Measurements from ENCODE around the gene PDE8A. TPM values are rescaled to one million over a fixed set of nuclear protein-coding genes. Genes with fewer than 3 reads are reported as not detected.
"Not testable (repeated sequence)": the region's sequence is repeated elsewhere in the genome, so short reads cannot be mapped to it uniquely, and the experiment has no call there.

PDE8A gene
- total RNA-seq, 2 donors from 2014 or later, result 29.3 to 53.5 TPM

- no peak for ATAC-seq
- no peak for DNase-seq (ENCODE audit: low spot score in 2 of 2)
- Mint-ChIP-seq H3K27ac (no peak overlapping the region), H3K36me3 (no peaks in the 10 kb centered on the region), H3K9me3 (no peaks in the 10 kb centered on the region)
Observed at GRCh38 chr15:85000937-85001336, 19.3 kb downstream of the PDE8A start.

GRCh38 chr15:85002517-85002916, 20.9 kb downstream of the PDE8A start:
- peak in 1 of 2 donors; percentile 39 for ATAC-seq

GRCh38 chr15:85003593-85004312, 22.1 kb downstream of the PDE8A start:
- Mint-ChIP-seq H3K27ac (no peak overlapping the region), H3K36me3 (no peaks in the 10 kb centered on the region), H3K9me3 (no peaks in the 10 kb centered on the region)
- ATAC-seq, result no peak
- DNase-seq (ENCODE audit: low spot score in 2 of 2), result no peak

More at GRCh38 chr15:85002517-85002916, 20.9 kb downstream of the PDE8A start:
- no peak overlapping the region for H3K27ac Mint-ChIP-seq
- DNase-seq (ENCODE audit: low spot score in 2 of 2), result no peak
- no peaks in the 10 kb centered on the region for H3K9me3 Mint-ChIP-seq
- no peaks in the 10 kb centered on the region for H3K36me3 Mint-ChIP-seq

- Mint-ChIP-seq H3K27ac (no peak overlapping the region), H3K9me3 (no peaks in the 10 kb centered on the region), H3K36me3 (no peaks in the 10 kb centered on the region)
- no peak for ATAC-seq
- no peak for DNase-seq (ENCODE audit: low spot score in 2 of 2)
Observed at GRCh38 chr15:85004550-85004949, 22.9 kb downstream of the PDE8A start.

GRCh38 chr15:85005319-85005718, 23.7 kb downstream of the PDE8A start:
- Mint-ChIP-seq H3K27ac (no peak overlapping the region), H3K36me3 (no peaks in the 10 kb centered on the region), H3K9me3 (no peaks in the 10 kb centered on the region)
- ATAC-seq (no peak), DNase-seq (ENCODE audit: low spot score in 2 of 2) (no peak)

GRCh38 chr15:85005746-85006145, 24.1 kb downstream of the PDE8A start:
- H3K9me3 Mint-ChIP-seq, result no peaks in the 10 kb centered on the region
- peaks cover under 1% of the 10 kb centered on the region in 2 donors for H3K36me3 Mint-ChIP-seq
- no peak for DNase-seq (ENCODE audit: low spot score in 2 of 2)
- ATAC-seq, result no peak
- H3K27ac Mint-ChIP-seq, result no peak overlapping the region

- H3K9me3 Mint-ChIP-seq, result peaks cover 3 to 4% of the 10 kb centered on the region in 2 donors
Observed at GRCh38 chr15:85006201-85006600, 24.5 kb downstream of the PDE8A start.

GRCh38 chr15:85006655-85007054, 25.0 kb downstream of the PDE8A start:
- H3K36me3 Mint-ChIP-seq, result peaks cover 6% of the 10 kb centered on the region in 2 donors
- ATAC-seq (no peak), DNase-seq (ENCODE audit: low spot score in 2 of 2) (no peak)
- no peak overlapping the region for H3K27ac Mint-ChIP-seq
- peaks cover 3 to 4% of the 10 kb centered on the region in 2 donors for H3K9me3 Mint-ChIP-seq

More at GRCh38 chr15:85006201-85006600, 24.5 kb downstream of the PDE8A start:
- peaks cover 5% of the 10 kb centered on the region in 2 donors for H3K36me3 Mint-ChIP-seq
- H3K27ac Mint-ChIP-seq, result no peak overlapping the region
- ATAC-seq, result no peak
- DNase-seq (ENCODE audit: low spot score in 2 of 2), result no peak

GRCh38 chr15:85007137-85007536, 25.5 kb downstream of the PDE8A start:
- no peak for DNase-seq (ENCODE audit: low spot score in 2 of 2)
- H3K9me3 Mint-ChIP-seq, result peaks cover 3 to 4% of the 10 kb centered on the region in 2 donors
- no peak for ATAC-seq
- no peak overlapping the region for H3K27ac Mint-ChIP-seq
- peaks cover 6% of the 10 kb centered on the region in 2 donors for H3K36me3 Mint-ChIP-seq

- Mint-ChIP-seq H3K27ac (no peak overlapping the region), H3K9me3 (peaks cover 3 to 4% of the 10 kb centered on the region in 2 donors), H3K36me3 (peaks cover 6% of the 10 kb centered on the region in 2 donors)
- no peak for DNase-seq (ENCODE audit: low spot score in 2 of 2)
- no peak for ATAC-seq
Observed at GRCh38 chr15:85007741-85008397, 26.2 kb downstream of the PDE8A start.

GRCh38 chr15:85008474-85009260, 27.0 kb downstream of the PDE8A start:
- DNase-seq (ENCODE audit: low spot score in 2 of 2) (no peak), ATAC-seq (no peak)
- Mint-ChIP-seq H3K9me3 (peaks cover 3 to 4% of the 10 kb centered on the region in 2 donors), H3K36me3 (peaks cover 6% of the 10 kb centered on the region in 2 donors), H3K27ac (peak overlapping the region; percentile 20 to 73)

- DNase-seq (ENCODE audit: low spot score in 2 of 2) (no peak), ATAC-seq (no peak)
- no peak overlapping the region for H3K27ac Mint-ChIP-seq
- H3K9me3 Mint-ChIP-seq, result peaks cover 3 to 4% of the 10 kb centered on the region in 2 donors
- peaks cover 6% of the 10 kb centered on the region in 2 donors for H3K36me3 Mint-ChIP-seq
Observed at GRCh38 chr15:85009435-85009834, 27.8 kb downstream of the PDE8A start.

- no peak for ATAC-seq
- peaks cover 3 to 4% of the 10 kb centered on the region in 2 donors for H3K9me3 Mint-ChIP-seq
- H3K36me3 Mint-ChIP-seq, result peaks cover 6% of the 10 kb centered on the region in 2 donors
Observed at GRCh38 chr15:85010071-85010385, 28.4 kb downstream of the PDE8A start.

GRCh38 chr15:85010386-85011159, 28.9 kb downstream of the PDE8A start:
- H3K27ac Mint-ChIP-seq, result no peak overlapping the region
- H3K9me3 Mint-ChIP-seq, result peaks cover 3 to 4% of the 10 kb centered on the region in 2 donors
- peaks cover 6% of the 10 kb centered on the region in 2 donors for H3K36me3 Mint-ChIP-seq
- no peak for ATAC-seq
- DNase-seq (ENCODE audit: low spot score in 2 of 2), result no peak

More at GRCh38 chr15:85010071-85010385, 28.4 kb downstream of the PDE8A start:
- H3K27ac Mint-ChIP-seq, result no peak overlapping the region
- no peak for DNase-seq (ENCODE audit: low spot score in 2 of 2)

GRCh38 chr15:85011160-85011571, 29.5 kb downstream of the PDE8A start:
- Mint-ChIP-seq H3K27ac (no peak overlapping the region), H3K36me3 (peaks cover 6% of the 10 kb centered on the region in 2 donors), H3K9me3 (peaks cover 3 to 4% of the 10 kb centered on the region in 2 donors)
- no peak for ATAC-seq
- DNase-seq (ENCODE audit: low spot score in 2 of 2), result no peak

GRCh38 chr15:85011724-85012123, 30.1 kb downstream of the PDE8A start:
- ATAC-seq; H3K9me3 Mint-ChIP-seq; H3K27ac Mint-ChIP-seq; H3K36me3 Mint-ChIP-seq; DNase-seq (ENCODE audit: low spot score in 2 of 2): not testable (repeated sequence)
